GM21717 (cell line): Measurements from ENCODE around the gene RYR3.

Experiments
- ATAC-seq: cut with Tn5 transposase; IDR thresholded peaks from one replicate; pipeline ENCODE4 v1.9.1; 2021; ENCODE audit warnings: mild to moderate bottlenecking, moderate library complexity; ENCODE audit not compliant: unreplicated experiment

The RYR3 gene

GRCh38 chr15:33693166-33693800 lies 382.5 kb downstream of the RYR3 start:
- no peak for ATAC-seq

- no peak for ATAC-seq
Observed at GRCh38 chr15:33698126-33698525, 387.4 kb downstream of the RYR3 start.

- no peak for ATAC-seq
Observed at GRCh38 chr15:33699145-33699544, 388.4 kb downstream of the RYR3 start.

GRCh38 chr15:33699691-33700447 lies 389.1 kb downstream of the RYR3 start:
- no peak for ATAC-seq

DNA sequence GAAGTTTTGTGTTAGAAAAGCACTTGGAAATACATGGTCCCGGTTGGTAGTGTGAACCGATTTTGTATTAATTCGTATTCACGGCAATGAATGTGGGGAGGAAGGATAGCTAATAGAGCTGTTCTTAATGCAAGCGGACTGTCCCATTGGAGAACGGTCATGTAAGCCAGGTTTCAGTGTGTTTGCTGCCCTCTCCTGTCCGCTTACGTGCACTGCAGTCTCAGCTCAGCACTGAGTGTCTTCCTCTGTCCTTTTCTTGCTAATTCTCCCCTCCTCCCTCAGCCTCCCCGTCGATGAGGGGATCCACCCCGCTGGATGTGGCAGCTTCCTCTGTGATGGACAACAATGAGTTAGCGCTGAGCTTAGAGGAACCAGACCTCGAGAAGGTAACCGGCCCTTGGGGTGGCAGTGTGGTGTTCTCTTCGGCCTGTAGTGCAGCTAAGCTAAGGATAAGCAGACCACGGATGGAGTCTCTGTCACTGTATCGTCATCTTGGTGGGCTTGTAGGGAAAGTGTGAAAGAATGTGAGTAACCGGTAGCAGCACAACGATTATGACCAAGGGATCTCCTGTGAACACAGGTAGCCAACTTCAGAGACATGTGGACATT lies 390.0 kb downstream of the RYR3 start:
- ATAC-seq = no peak

GRCh38 chr15:33701304-33701696 lies 390.5 kb downstream of the RYR3 start:
- ATAC-seq = no peak

DNA sequence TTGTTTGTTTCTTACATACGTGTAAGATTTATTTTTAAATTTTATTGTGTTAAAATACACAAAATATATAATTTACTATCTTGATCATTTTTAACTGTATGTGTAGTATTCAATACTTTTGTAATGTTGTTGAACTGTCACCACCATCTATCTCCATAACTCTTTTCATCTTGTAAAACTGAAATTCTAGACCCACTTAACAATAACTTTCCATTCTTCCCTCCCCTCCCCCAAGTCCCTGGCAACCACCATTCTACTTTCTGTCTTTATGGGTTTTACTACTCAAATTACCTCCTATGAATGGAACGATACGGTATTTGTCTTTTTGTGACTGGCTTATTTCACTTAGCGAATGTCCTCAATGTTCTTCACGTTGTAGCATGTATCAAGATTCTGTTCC lies 395.4 kb downstream of the RYR3 start:
- no peak for ATAC-seq

DNA sequence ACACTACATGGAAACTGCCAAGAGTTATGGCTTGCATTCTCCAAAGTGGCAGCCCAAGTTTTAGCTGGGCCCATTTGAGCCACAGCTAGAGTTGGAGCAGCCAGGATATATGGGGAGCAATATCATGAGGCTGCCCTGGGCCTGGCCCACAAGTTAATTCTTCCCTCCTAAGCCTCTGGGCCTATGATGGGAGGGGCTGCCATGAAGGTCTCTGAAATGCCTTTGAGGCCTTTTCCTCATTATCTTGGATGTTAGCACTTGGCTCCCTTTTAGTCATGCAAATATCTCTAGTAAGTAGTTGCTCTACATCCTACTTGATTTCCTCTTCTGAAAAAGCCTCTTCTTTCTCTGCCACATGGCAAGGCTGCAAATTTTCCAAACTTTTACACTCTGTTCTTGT lies 400.0 kb downstream of the RYR3 start:
- ATAC-seq = no peak

DNA sequence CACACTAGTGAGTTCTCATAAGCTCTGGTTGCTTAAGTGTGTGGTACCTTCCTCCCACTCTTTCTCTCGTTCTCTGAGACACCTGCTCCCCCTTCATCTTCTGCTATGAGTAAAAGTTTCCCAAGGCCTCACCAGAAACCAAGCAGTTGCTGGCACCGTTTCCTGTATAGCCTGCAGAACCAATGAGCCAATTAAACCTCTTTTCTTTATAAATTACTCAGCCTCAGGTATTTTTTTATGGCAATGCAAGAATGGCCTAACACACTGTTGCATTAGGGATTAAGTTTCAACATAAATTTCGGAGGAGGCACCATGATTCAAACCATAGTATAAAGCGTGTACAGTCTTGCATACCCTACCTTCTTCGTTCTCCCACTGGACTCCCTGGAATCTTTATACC lies 405.3 kb downstream of the RYR3 start:
- ATAC-seq = no peak

DNA sequence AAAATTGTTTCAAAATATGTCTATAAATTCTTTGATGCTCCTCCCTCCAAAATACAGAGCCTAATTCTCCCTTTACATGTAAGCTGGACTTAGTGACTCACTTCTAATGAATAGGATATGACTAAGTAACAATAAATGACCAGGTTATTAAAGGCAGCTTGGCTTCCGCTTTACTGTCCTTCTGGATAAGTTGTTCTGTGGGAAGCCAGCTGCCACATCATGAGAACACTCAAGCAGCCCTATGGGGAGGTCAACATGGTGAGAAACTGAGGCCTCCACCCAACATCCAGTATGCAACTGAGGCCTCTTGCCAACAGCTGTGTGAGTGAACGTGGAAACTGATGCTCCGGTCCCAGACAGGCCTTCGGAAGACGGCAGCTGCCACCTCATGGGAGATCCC lies 410.2 kb downstream of the RYR3 start:
- ATAC-seq = no peak

- no peak for ATAC-seq
Observed at GRCh38 chr15:33722005-33722672, 411.4 kb downstream of the RYR3 start.

DNA sequence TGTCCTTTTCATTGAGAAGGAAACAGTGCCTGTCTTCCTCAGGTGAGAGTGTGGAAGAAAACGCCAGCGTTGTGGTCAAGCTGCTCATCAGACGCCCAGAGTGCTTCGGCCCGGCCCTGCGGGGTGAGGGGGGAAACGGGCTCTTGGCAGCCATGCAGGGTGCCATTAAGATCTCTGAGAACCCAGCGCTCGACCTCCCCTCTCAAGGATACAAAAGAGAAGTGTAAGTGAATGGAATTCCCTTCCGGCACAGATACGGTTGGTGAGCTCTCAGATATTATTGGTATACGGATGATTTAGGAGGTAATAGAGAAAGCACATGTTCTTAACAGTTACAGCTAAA lies 411.9 kb downstream of the RYR3 start:
- ATAC-seq = no peak

- ATAC-seq = no peak
Observed at GRCh38 chr15:33724321-33725036, 413.7 kb downstream of the RYR3 start.

DNA sequence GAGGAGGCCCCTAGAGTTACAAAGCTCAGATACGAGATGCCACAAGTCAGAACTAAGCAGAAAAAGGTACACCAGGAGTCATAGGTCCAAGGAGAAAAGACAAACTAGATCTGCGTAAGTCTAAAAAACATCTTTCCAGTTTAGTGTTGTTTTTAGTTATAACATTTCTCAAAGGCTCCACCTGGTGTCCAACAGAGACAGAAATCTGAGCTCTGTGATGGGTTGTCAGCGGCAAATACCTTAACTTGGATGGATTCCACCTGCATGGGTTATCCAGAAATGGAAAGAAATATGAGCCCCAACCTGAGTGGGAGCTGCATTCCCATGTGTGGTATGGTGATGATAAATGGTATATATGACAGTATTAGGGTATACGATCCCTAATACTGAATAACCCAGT lies 418.9 kb downstream of the RYR3 start:
- no peak for ATAC-seq

GRCh38 chr15:33730815-33731214 lies 420.0 kb downstream of the RYR3 start:
- no peak for ATAC-seq

GRCh38 chr15:33735143-33735542 lies 424.4 kb downstream of the RYR3 start:
- ATAC-seq = no peak

GRCh38 chr15:33735637-33736247 lies 425.0 kb downstream of the RYR3 start:
- ATAC-seq = no peak

DNA sequence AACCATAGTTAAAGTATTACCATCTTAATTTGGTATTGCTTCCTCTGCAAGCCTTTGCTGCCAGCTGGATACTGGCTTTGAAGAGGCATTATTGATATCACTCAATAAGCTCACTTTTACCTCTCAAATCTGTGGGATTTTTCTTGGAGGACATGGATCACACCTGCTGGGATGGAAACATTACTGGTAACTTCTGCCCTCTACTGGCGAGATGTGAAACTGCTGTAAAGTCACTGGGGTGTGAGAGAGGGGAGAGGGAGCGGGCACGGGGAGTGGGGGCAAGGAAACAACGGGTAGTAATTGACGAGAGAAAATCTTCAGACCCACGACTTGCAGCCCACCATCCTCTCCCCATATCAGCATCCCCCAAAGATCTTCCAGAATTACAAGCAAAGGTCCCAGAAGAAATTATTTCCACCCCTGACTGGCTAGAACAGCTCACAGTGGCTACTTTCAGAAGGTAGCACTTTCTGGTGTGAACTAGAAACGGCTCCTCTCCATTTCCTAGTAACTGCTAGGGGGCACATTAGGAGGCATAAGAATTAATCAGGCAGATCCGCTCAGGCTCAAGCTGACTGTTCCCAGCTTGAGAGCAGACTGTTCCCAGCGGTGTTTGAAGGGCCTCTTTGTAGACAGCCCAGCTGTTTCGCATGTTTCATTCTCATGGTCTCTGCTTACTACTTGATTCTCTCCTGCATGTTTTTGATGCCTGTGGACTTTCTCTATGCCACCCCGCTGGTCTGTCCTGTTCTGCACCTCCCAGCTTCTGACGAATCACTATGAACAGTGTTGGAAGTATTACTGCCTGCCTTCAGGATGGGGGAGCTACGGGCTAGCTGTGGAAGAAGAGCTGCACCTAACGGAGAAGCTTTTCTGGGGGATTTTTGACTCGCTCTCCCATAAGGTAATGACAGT lies 427.2 kb downstream of the RYR3 start:
- no peak for ATAC-seq

DNA sequence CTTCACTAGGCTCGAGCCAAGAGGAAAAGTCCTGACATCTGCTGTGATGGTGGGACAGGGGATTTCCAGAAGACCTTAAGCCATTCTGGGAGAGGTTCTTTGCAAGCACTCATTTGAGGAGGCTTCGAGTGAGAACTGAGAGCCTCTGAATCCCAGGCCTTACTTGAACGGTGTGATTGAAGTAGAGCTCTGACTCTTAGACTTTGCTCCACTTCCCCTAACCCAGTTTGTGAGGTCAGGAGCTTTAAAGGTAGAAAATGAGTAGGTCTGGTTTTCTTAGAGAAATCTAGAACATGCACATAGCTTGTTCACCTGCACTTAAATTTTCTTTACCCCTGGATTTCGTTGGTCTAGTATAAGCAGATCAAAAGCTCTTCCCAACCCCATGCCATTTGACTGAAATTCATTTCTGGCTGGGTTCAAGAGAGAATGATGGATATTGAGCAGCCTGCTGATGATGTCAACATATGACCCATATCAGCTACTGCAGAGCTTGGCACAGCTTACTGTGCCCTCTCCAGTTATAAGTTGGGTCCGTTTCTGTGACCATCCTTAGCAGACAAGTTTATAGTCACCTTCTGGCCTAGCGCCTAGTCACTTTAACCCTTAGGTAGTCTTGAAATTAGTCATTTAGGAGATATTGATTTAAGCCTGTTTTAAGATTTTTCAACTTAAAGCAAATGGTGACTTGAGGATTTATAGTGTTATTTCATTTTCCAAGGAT lies 428.3 kb downstream of the RYR3 start:
- no peak for ATAC-seq
